AG04449 (cell line): Measurements from ENCODE around the gene MUC21.
"Not testable (repeated sequence)": the region's sequence is repeated elsewhere in the genome, so short reads cannot be mapped to it uniquely, and the experiment has no call there.

Experiments
- CTCF ChIA-PET: fragments of 350-600 bp; formaldehyde crosslinking; extraction: SDS; loops from one replicate; lab custom pipeline; 2021; ENCODE audit warnings: antibody characterized with exemption; lab: Yijun Ruan, JAX
- POLR2A ChIA-PET: fragments of 400-600, 350-600 bp; formaldehyde crosslinking; extraction: SDS; loops from one replicate; lab custom pipeline; 2020; ENCODE audit warnings: antibody characterized with exemption, inconsistent platforms; lab: Yijun Ruan, JAX
- DNase-seq: peaks from one replicate; pipeline ENCODE4 v3.0.0-alpha.2; 2010; ENCODE audit warnings: low read depth, low spot score
- H3K4me3 ChIP-seq: 2 replicates; pipeline ENCODE4 v1.5.1; 2011; ENCODE audit warnings: low read depth, mild to moderate bottlenecking, control low read depth, low read length
- CTCF ChIP-seq: IDR thresholded peaks from one replicate; pipeline ENCODE4 v1.5.1; 2011; ENCODE audit warnings: mild to moderate bottlenecking, moderate library complexity, low read length, control low read depth, inconsistent platforms; ENCODE audit not compliant: insufficient read depth; ENCODE audit errors: missing control alignments

The MUC21 gene

GRCh38 chr6:30987304-30987703 lies 3.8 kb downstream of the MUC21 start:
- H3K4me3 ChIP-seq, result no peak overlapping the region
- DNase-seq, result no peak
- POLR2A ChIA-PET, result no interaction called here
- CTCF ChIA-PET, result no interaction called here
- TF ChIP-seq CTCF, result no peak

- TF ChIP-seq CTCF, result no peak
- POLR2A ChIA-PET, result no interaction called here
- no peak for DNase-seq
- CTCF ChIA-PET, result no interaction called here
- H3K4me3 ChIP-seq, result no peak overlapping the region
Measured at GRCh38 chr6:30988209-30988825, 4.8 kb downstream of the MUC21 start.

GRCh38 chr6:30990422-30991086 lies 7.0 kb downstream of the MUC21 start:
- ChIA-PET CTCF (interaction anchor here (1.0 kb wide), 1 partner anchor 15 kb away, joined by 3 read pairs; no protein-coding TSS in a partner anchor), POLR2A (no interaction called here)
- DNase-seq, result no peak
- no peak for TF ChIP-seq CTCF
- no peak overlapping the region for H3K4me3 ChIP-seq

- no peak for DNase-seq
- TF ChIP-seq CTCF, result no peak
- CTCF ChIA-PET, result no interaction called here
- H3K4me3 ChIP-seq, result no peak overlapping the region
- POLR2A ChIA-PET, result no interaction called here
Measured at GRCh38 chr6:30991891-30992290, 8.4 kb downstream of the MUC21 start.

- CTCF ChIA-PET, result no interaction called here
- POLR2A ChIA-PET, result no interaction called here
- no peak for TF ChIP-seq CTCF
- no peak overlapping the region for H3K4me3 ChIP-seq
- no peak for DNase-seq
Measured at GRCh38 chr6:30997301-30997700, 13.8 kb downstream of the MUC21 start.

GRCh38 chr6:30998785-30999184 lies 15.3 kb downstream of the MUC21 start:
- H3K4me3 ChIP-seq, result no peak overlapping the region
- DNase-seq, result no peak
- no peak for TF ChIP-seq CTCF
- CTCF ChIA-PET, result no interaction called here
- POLR2A ChIA-PET, result no interaction called here

GRCh38 chr6:31000067-31000860 lies 16.7 kb downstream of the MUC21 start:
- POLR2A ChIA-PET, H3K4me3 ChIP-seq, DNase-seq: not testable (repeated sequence)
- CTCF ChIA-PET, result interaction anchor here (1.1 kb wide), 1 partner anchor 18 kb away, joined by 4 read pairs; no protein-coding TSS in a partner anchor
